ENCODE results near the gene SCN10A.
A peak's percentile ranks its signal among the peaks of the same experiment; 100 is the strongest.

SCN10A gene

DNA sequence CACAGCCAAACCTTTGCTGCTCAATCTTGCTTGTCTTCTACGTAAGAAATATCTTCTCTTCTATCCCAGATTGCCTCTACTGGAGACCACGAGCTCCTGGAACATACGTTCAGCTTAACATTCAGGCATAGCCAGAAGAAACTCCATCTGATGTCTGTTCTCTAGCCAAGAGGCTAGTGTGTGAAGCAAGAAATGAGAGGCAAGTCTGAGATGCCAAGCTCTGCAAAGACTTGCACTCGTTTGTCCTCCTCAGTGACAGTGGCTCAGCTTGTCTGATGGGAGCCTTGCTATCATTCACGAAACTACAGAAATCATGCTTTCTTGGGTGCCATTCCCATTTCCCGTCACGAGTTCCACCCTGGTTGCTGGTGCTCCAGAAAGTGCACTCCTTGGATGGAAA is at the start of gene SCN10A:
TSS of gene SCN10A (minus strand) at position 192 of the 400 bp plus-strand sequence. CDS start 22,207 bp downstream, outside the sequence.
- no peak for DNase-seq

DNA sequence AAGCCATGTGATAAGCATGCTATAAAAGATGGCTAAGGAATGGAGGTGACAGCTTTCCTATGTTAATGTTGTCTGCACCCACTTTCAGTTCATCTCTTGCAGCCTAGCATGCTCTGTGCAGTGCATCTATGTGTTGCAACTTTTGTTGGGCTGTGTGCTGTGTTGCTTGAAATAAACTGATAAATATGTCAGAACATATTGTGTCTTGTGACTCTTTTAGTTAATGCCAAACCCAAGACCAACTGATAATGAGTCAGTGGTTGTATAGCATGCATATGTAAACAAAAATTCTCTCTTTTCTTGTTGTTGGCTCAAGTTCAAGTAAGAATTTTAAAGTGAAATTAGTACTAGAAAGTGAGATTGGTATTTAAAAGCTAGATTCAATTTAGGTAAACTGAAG is 37.0 kb upstream of the SCN10A start:
- DNase-seq: no peak

DNA sequence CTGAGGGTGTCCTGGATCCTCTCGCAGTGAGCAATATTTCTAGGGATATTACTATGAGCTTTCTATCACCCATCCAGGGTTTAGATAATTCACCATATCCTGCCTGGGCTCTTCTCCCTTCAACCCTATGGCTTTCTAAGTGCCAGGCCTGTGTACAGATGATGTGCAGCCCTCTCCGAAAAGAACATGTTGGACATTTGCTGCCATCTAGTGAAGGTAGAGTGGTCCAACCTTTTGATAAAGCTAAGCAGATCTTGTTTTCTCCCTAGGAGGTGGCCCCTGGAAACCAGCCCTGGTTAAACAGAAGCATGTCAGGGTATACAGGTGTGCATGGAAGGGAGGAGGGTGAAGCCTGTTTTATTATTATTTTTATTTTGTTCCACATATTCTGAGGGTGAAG is 27.9 kb upstream of the SCN10A start:
- no peak for DNase-seq

DNA sequence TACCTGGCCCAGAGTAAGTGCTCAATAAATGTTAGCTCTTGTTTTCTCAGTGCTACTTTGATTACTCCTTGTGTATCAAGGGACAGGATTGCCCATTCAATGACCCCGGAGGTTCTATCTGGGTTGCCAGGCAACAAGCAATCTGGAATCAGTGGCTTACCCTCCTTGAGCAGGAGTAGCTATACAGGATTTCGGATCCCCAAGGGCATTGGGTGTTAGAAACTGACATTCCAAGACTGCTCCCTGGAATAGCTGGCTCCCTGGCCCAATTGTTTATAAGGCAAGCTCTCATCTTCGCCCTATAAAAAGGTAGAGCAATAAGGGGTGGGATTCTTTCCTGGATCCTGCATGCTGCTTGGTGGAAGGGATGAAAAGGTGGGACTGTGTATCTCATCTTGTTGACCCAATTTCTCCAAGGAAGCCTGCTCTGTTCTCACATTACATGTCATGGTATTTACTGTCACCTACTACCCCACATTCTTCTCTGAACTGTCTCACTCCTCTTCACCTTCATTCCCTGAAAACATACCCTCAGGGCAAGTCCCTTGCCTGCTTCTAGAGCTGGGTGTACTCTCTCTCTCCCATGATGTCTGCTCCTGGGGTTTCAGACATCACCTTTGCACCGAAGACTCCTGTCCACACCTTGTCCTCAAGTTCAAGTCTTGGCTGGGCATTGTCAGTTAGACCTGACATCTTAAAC is 26.4 kb upstream of the SCN10A start:
- DNase-seq: no peak

DNA sequence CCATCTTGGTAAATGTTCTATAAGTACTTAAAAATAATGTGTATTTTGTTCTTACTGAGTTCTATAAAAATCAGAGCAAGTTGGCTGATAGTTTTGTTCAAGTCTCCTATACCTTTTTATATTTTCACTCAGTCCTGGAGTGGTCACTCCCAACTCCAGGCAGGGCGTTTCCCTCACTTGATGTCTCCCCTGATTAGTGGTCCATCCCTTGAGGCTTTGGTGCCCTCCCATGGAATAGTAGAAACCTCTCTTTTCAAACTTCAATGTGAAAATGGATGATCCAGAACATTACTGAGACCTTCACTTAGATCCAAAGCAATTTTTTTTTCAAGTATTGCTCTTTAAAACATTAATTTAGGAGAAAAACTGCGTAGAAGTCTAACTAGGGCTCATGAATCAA is 25.0 kb upstream of the SCN10A start:
- DNase-seq: no peak

DNA sequence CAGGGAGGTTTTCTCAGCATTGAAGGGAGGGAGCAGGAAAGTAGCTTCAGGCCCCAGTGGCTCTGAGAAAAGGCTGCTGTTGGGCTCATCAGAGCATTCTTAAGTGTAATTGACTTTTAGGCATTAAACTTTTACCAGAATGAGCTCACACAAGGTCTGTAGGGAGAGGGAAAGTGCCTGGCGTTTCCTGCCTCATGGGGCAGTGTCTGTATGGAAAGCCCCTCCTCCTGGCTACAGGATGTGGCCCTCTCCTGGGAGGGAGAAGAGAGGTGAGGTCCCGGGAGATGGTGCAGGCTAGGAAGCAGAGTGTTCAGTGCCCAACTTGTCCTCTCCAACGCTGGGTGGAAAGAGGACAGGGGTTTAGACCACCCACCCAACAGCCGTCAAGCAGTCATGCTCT is 21.3 kb upstream of the SCN10A start:
- DNase-seq: no peak

DNA sequence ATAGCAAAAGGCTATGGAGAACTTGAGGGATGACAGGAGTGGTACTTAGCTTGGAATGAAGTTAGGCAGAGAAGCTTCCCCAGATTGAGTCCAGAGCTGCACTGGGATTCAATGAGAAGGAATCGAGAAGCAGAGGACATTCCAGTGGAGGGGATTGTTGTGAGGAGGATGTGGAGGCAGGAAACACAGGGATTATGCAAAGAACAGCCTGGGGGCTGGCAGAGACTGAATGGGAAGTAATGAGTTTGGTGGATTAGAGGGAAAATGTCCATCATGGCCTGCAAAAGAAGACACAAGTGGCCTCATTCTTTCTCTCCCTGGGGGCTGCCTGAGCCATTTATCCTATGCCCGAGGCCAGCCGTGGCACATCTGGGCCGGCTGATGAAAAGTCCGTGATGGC is 20.5 kb upstream of the SCN10A start:
- DNase-seq: no peak

DNA sequence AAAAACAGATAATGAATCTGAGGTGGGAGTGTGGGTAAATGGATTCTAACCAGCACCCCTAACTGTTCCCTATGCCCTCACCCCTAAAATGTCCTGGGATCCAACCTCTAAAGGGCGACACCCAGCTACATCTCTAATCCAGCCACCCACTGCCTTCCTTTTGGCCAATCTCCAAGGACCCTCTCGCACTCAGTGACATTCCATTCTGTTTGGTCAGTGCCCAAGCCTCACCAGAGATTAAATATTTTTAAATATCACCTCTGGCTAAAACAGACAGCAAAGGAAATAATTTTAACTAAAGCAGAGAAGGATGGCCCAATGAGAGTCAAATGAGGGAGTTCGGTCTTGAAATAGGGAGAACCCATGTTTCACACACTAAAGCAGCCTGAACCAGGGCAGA is 19.9 kb upstream of the SCN10A start:
- DNase-seq: no peak

DNA sequence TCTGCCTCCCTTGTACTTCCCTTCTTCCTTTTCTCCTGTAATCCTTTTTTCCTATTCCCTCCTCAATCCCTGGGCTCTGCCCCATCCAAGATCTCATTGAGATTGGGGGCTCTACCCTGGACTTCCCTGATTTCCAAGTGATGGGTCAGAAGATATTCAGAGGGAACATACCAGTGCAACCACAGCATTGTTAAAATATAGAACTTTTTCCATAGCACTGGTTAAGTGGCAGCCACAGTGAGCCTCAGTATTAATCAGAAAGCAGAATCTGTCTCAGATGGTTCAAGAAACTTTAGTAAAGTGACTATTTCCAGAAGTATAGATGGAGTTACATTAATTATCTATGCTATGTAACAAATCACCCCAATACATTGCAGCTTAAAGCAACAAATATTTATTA is 18.7 kb upstream of the SCN10A start:
- no peak for DNase-seq

DNA sequence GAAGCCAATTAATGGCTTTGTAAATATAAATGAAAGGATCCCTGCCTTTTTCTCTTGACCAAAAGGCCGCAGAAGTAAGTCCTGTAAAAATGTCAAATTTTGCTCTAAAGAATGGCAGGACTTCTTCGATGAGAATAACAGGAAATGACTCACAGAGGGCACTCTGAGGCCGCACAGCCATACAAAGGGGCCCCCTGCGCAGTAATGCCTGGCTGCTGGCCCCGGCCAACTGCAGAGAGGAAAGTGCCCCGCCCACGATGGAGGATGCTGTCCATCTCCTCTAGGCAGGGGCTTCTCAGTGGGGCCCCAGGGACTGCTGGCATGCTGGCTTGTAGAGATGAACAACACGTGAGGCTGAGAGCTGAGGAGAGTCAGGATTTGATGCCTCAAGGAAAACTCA is 18.1 kb upstream of the SCN10A start:
- no peak for DNase-seq

DNA sequence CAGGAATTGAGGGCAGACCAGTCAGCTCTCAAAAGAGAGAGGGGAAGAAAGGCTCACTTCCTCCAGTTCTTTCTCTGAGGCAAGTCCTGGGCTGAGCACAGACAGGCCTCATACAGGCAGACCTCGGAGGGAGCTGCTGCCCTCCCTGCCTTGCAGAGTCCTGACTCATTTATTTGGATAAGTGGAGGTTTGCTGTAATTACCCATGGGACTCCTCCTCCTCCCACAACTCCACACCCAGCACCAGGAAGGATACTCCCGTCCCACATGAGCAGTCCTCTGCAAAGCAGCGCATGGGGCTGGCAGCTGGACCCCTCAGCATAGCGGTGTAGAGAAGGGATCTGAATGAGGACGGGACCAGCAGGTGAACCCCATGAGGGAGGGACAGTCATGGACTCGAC is 13.4 kb upstream of the SCN10A start:
- DNase-seq: no peak

DNA sequence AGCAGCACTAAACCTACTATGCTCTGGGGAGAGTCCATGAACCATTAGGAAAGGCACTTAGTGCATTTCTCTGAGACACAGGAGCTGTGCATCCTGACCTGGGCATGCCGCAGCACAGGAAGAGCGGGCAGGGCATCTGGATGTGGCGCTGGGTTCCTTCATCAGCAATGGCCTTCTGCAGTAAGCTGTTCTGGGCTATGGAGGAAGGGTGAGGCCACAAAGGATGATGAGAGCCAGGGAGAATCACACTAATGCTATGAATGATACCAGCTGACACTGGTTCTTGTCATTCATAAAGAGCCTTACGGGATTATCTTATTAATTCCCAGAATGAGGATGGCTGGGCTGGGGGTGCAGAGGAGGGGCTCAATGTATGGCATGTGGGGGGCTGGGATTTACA is 12.7 kb upstream of the SCN10A start:
- no peak for DNase-seq

DNA sequence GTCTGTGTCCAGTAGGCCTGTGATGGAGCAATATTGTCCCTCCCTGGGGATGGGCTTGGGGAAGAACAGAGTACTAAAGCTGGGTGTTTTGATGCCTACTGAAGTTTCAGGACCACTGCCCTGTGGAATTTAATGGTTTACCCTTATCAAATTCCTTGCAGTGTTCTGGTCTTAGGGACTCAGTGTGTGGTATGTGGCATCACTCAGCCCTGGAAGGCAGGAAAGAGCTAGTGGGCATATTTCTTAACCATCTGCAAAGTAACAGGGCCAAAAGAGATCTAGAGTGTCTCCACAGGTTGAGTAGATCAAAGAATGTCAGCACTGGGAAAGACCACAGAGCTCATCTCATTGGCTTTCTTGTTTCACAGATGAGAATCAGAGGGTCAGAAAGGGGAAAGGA is 11.8 kb upstream of the SCN10A start:
- no peak for DNase-seq

DNA sequence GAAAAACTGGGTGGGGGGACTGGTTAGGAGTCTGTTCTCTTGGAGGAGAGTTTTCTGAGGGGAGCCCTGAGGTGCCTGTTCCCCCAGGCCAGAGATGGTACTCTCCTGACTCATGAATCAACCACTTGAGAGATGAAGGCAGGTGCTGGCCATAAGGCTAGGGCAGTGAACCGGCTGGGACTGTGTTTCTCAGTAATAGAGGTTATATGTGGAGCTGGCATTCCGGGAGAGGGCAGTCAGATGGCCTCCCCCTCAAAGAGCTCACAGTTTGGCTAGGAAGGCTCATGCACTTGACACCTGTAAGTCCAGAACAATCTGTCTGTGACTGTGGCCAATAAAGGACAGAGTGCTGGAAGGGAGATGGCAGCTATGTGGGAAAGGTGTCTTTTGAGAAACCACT is 10.0 kb upstream of the SCN10A start:
- DNase-seq: no peak

DNA sequence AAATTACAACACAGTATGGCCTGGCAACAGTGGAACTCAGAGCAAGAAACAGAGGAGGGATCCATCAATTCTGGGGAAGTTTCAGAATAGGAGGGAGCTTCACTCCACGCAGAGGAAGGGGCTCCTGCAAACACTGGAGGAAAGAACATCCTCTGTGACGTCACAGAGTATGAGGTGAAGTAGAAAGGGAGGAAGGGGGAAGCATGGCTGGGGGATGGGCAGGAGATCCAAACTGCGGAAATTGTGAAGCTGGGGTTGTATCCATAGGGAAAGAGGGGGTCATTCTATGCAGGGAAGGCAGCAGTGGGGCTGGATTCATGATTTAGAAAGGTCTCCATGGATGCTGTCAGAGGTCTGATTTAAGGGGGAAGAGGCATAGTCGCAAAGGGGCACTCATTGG is 8.3 kb upstream of the SCN10A start:
- no peak for DNase-seq

DNA sequence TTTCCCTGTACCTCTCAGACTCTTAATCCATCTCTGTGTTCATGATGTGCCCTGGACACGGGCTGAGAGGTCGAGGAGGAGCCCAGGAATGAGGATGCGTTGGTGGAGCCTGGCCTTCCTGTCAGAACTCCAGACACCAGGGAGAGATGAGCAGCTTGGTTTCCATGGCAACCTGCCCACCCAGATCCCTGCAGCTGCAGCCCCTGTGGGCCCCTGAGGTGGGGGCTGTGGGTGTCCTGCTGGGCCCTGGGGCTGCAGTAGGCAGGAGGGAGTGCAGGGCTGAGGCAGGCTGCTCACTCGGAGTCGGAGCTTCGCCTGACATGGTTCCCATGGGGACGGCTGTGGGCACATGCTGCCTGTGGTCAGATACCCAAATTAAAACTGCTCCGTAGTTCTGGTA is 7.7 kb upstream of the SCN10A start:
- DNase-seq: no peak

DNA sequence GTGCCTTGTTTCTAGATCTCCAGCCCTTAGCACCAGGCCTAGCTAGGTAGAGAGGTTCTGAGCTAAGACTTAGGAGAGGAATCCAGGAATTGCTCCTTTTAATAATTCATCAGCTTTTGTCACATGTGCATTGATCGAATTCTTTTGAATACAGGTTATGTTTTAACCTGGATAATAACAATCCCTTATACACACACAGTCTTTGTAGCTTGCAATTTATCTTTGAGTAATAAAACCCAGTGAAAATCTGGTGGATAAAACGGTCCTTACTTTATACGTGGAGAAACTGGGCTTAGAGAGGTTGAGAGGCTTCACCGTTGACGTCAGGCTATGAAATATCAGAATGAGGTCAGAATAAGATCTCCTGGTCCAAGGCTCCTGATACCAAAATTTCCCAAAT is 7.2 kb upstream of the SCN10A start:
- DNase-seq: no peak

DNA sequence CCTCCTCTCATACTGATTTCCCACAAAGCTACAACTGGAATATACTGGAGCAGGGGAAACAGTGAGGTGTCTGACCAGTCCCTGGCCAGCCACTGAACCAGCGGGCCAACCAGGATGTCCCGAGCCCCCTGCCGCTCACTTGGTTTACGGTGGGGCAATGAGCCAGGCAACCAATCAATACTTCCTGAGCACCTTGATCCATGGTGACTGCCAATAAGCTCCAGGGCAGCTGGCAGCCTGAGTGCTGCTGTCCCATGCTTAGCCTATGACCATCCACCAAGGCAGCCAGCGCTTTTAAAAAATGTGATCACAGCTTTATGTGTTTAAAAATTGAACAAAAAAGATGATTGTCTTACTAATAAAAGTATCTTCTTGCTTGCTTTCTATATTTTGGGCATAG is 4.2 kb downstream of the SCN10A start:
- DNase-seq: no peak

DNA sequence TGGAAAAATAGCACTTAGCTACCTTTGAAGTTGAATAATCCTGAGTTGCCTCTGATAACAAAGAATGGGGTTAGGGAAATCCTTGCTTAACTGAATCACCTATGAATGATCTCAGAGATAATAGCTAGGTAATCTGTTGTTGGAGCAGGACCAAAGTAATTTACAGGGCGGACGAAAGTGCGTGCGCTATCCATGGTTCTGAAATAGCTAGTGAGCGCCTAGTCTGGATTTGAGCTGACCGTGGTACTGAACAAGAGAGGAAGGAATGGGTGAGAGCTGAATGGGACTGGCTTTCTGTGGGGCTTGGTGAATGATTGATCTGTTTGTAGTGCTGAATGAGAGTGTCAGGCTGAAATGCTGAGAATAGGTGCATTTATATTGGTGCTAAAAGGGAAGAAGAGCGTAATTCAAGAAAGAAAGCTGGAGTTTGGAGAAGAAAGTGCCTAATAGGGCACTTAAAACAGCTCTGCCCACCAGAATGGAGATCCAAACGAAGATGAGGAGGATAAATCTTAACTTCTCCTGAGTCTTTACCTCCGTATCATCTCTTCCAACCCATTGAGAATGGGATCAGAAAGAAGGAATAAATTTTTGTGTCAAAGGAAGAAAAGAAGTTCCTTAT is 10.1 kb downstream of the SCN10A start:
- DNase-seq: peak; percentile 2

DNA sequence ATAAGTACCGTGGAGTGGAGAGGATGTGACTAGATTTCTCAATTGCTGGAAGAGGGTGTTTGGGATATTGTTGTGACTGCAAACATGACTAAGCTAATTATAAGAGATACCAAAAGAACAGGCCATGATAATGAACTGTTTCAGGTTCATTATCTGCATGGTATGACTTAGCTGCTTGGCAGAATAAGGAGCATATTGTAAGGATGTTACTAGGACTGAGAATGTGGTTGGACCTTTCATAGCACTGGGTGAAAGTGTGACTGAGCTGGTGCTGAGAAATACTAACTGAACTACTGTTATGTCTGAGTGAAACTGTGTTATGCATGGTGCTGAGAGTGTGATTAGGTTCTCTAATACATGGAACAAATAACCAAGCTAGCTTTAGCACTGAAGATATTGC is 11.0 kb downstream of the SCN10A start:
- DNase-seq: no peak

DNA sequence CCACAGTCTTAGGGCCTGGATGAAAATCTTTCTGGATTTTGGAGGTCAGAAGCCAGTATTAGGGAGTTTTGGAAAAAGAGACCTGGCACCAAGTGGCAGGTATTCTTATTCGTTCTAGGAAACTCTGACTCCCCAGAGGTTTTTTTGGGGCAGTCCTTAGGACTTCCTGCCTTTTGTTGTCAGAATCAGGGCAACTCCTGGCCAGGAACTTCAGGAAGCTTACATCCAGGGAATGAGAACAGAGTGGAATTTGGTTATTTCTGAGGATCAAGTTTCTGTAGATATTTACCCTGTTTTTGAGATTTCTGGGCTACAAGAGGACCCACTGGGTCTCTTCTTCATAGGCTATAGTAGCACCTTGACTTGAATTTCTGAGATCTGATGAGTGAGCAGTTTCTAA is 15.5 kb downstream of the SCN10A start:
- no peak for DNase-seq

DNA sequence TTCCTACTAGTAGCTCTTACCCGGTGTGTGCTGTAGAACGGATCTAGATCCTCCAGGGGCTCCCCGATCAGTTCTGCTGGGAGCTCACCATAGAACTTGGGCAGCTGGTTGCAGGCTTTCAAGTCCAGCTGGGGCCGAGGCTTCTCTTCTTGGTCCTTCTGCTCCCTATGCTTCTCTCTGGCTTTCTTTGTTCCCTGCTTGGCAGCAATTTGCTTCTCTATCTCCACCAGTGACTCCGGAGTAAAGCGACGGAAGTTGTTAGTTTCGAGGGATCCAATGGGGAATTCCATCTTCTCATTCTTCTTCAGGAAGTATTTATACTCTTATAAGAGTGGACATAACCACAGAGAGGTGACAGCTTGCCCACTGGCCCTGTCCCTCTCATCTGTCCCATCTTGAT is 22.3 kb downstream of the SCN10A start:
- DNase-seq: no peak

DNA sequence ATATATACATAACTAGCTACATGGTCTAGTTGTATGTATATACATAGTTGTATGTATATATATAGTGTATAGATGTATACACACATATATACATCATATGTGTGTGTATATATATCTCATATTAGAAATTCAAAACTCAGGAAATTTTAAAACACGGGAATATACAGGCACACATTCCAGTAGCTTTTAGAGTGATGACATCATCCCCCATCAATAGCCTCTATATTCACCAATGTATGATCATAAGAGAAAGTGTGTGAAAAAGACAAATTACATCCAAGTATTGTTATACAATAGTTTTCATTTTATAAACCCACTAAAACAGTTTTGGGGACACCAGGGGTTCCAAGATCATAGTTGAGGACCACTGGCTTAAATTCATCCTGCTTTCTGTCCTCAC is 23.0 kb downstream of the SCN10A start:
- no peak for DNase-seq

DNA sequence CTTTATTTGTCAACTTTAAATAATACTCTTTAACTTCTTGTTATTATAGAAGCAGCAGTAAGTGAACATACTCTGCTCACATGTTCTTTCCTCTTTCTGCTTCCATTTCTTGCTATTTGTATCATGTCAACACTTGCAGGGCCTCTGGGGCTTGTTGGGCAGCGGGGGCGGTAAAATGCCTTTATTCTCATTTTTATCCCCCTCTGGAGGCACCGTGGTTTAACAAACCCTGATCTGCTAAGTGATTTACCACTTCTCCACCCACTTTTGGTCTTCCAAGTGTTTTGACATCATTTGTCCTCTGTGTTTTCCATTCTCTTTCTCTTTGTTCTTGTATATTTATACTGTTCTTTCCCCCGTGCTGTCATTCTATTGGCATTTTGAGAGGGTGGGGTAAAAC is 33.9 kb downstream of the SCN10A start:
- no peak for DNase-seq

DNA sequence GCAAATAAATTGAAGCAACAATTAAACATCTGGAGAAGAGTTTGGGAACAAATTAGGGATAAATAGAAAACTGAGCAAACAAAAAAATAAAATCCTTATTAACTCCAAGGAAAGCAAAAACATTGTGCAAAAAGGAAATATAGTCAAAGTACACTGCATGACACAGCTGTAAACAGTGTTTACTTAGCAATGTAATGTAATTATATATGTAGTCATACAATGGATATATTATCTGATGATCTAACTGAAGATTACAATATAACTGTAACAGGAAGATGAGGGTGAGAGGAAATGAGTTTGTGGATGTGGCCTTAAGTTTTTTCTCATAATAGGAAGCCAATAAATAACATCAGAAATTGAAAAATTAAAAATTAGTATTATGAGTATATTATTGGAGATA is 42.5 kb downstream of the SCN10A start:
- no peak for DNase-seq

All from activated CD4-positive, alpha-beta T cell treated with anti-CD3 and anti-CD28 coated beads, Interleukin-2, amount 50 U/mL, for 1 hour (primary cell).